HG02642 (cell line): ENCODE results near the gene S100A5.
"Not testable (repeated sequence)": the region's sequence is repeated elsewhere in the genome, so short reads cannot be mapped to it uniquely, and the experiment has no call there.

Experiments used
- ATAC-seq: cut with Tn5 transposase; IDR thresholded peaks from one replicate; pipeline ENCODE4 v1.9.1; 2021; ENCODE audit warnings: mild to moderate bottlenecking; ENCODE audit not compliant: unreplicated experiment, poor library complexity

The S100A5 gene

DNA sequence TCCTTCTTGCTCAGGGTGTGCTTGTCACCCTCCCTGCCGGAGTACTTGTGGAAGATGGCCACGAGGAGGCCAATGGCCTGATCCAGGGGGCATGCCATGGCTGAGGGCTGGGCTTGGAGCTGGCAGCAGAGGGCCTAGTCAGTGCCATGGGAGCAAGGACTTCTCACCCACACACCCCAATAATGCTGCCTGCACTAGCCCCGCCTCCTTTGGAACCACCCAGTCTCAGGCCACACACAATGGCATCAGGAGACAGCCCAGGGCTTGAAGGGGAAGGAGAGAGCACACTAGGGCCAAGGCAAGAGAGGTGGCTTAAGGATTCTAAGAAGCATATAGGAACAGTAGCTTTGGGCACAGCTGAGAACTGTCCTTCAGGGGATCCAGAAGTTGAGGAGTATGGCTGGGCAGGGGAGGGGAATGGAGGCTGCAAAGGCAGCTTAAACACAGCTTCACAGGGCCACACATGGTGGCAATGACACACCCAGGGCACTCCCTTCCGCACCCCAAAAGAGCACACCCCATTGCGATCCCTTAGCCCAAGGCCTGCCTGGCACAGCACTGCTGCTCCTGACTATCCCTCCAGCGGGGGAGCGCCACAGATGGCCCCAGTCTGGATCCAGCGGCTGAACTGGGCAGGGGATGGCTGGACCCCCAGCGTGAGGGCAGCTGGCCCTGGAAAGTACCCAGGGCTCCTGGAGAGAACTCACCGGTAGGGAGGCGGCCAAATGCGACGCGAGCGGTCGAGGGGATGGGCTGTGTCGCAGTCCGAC is 5.3 kb downstream of the S100A5 start, which contains the start of gene S100A6:
TSS of gene S100A6 (minus strand) at position 750 of the 770 bp plus-strand sequence. CDS start at position 98, 652 bp downstream.
- ATAC-seq: peak; percentile 10

DNA sequence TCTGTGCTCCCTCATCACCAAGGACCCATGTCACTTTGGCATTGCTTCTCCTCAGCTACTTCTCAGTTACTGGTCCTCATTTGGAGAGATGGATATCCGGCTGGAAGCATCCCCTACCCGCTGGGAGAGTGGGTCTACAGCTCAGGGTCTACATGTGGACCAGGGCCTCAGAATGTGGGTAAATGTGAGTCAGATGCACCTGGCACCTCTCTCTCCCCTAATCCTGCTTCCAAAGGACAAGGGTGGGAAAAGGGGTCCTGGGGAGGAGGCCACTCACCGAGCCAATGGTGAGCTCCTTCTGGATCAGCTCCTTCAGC is 5.9 kb downstream of the S100A5 start:
- no peak for ATAC-seq

DNA sequence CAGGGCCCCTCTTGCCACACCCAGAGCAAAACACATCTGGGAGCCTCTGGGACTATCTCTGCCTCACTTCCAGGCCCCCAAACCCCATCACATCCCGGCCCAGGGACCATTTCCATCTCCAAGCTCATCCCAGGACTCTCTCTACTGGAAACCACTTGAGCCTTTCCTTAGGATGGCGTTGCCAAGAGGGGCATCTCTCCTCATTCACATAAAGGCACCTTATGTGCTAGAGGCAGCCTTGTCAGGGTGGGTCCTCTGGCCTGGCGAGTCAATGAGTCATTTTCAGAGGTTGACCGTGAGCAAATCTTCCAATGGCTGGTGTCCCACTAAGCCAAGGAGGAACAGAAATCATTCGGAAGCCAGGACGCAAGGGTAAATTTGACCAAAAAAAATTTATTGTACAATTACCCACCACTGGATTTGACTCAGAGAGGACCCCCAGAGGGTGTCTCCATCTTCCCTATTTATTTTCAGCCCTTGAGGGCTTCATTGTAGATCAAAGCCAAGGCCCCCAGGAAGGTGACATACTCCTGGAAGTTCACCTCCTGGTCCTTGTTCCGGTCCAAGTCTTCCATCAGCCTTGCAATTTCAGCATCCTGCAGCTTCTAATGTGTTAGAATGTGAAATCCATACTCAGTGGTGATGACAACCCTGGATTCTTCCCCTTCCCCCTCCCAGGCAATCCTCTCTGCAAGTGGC is 6.4 kb downstream of the S100A5 start:
- ATAC-seq: no peak

DNA sequence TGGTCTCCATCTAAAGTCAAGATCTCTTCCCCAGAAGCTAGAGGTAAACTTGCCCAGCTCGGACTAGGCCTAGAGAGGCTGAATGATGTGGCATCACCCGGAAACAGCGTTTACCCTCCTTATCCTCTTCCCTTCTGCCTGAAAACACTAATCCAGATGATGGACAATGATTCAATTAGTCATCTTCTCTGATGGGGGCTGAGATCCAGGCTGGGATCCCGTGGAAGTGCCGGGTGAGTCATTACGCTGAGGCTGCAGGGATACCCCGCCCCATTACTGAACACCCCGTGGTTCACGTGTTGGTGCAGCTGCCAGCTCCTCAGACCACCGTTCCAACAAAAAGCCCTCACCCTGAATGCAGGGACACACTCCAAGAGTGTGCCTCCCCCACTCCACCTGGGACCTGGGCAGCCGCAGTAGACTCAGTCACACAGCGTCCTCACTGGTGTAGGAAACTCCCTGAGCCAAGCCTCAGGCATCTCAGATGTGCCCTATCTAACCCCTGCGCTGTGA is 7.0 kb downstream of the S100A5 start:
- no peak for ATAC-seq

DNA sequence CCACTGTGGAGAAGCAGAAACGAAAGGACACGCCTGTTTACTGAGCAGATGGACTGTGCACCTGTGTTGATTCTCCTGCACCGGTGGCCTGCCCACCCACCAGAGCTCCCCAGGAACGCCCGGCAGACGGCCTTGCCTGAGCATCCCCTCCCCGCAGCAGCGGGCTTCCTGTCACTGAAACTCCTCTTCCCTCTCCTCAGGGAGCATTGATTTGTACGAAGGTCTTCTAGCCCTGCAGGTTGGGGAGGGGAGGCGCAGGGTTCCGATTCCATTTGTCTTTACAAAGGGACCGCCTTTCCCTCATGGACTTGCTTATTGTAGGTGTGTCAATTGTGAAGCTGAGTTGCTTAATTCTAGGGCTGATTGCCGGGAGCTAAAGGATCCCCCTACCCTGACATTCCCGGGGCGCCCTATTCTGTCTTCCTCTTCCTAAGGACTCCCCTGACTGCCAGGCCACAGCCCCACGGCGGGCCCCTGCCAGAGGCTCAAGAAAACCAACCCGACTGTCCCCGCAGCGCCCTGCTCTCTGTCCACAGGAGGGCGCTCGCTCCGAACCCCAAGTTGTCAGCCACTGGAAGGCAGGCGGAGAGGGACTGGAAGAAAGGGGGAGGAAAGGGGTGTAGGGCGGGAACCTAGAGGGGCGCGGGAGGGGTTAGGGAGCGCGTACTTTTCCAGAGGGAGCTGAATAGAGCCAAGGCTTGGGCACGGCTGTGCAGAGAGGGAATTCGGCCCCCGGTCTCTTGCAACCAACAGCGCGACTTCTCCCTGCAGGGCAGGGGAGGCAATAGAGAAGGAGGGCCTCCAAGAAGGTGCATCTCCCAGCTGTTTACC is 7.8 kb downstream of the S100A5 start:
- ATAC-seq: no peak

DNA sequence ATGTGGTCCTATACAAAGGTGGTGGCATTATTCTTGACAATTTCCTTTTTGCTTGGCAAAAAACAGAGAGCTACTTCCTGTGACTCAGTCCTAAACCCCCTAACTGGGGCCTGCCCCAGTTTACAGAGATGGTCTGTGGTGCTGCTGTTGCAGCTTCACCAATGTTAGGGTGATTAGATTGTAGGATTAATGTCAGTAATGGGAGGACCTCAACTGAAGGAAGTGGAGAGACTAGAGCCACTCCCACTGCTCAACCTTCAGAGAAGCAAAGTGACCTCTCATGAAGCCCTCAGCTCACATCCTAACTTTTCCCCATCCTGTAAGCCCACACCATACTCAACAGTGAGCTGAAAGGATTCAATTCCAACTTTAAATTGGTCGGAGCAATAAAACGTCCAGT is 8.6 kb downstream of the S100A5 start:
- ATAC-seq: no peak

DNA sequence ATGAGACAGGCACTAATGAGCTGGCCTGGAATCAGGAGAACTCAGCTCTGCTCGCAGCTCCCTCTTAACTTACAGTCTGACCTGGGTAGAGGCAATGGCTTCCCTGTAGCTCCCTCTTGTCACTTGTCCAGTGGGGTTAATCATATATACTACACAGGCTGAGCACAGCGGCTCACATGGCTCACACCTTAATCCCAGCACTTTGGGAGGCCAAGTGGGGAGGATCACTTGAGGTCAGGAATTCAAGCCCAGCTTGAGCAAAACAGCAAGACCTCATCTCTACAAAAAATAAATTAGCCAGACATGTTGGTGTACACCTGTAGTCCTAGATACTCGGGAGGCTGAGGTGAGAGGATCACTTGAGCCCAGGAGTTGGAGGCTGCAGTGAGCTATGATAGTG is 9.1 kb downstream of the S100A5 start:
- no peak for ATAC-seq

DNA sequence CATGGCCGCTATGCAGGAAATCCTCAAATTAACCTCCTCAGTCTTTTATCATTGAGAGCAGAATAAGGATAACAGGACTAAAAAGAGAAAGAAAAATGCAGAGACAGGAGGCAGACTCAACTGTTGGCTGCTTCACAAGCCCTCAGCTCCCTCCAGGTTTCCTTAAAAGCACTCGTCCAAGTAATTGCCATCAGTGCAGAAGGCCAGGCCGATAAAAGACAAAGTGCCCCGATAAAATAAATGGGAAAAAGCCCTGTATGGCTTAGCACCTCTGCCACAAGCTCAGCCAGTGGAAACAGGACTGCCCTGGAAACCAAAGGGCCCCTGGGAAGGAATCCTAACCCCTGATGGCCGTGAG is 13.1 kb downstream of the S100A5 start:
- ATAC-seq: no peak

DNA sequence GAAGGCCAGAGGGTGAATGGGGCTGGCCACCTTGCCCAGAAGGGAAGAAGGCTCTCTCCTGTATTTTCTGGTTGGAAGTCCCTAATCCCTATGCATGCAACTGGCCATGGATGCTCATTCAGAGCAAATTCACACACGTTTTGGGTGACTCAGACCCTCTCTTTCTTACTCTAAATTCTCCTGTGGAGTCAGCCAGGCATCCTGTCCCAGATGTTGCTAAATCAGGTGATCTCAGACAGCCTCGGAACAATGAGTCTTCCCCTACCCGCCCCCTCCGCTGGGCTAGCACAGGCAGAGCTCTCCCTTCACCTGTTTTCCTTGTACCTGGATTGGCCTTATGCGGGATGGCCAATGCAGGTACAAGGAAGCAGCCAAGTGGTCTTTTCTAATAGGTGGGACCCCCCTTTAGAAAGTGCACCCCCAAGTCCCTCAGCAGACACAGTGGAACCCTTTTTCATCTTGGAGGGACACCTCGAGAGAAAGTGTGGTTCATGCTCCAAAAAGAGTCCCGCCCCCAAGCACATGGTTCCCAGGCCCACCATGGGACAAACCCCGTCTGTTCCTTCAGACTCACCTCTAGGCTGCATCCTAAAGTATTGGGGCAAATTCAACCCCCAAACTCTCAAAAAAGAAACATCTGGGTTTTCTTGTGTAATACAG is 13.6 kb downstream of the S100A5 start:
- no peak for ATAC-seq

DNA sequence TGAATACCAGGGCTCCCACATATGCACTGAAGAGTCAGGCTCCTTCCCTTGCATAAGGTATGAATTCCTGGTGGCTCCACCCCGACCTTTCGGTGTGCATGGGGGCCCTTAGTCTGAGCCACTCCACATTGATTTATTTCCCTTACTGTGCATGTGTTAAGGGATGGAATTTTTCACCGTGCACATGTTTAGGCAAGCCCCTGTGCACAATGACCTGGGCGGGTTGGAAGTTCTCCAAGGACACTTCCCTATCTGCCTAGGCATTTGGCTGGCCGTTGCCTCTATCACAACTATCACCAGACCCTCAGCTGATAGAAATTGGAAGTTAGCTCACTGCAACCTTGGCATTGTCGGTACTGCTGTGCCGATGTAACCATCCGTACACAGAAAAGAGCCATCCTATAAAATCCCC is 14.6 kb downstream of the S100A5 start:
- no peak for ATAC-seq

DNA sequence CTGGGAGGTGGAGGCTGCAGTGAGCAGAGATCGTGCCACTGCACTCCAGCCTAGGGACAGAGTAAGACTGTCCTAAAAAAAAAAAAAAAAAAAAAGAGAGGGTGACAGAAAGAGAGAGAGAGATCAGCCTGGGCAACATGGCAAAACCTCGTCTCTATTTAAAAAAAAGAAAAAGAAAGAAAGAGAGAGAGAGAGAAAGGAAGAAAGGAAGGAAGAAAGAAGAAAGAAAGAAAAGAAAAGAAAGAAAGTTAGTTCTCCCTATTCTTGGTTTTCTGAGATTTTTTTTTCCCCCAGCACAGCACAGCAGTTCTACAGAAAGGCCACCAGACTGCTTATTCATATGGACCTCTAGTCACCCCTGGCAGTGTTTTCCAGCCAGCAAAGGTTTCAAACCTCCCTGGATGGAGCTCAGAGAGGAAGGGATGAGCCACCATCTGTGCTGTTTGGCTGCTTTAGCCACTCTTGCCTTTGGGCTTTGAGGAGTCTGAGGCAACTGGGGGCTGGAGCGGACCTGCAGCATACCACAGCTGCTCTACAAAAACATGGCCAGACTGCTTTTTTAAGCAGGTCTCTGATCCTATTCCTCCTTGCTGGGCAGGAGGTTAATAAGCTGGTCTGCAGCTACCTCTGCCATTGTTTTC is 15.5 kb downstream of the S100A5 start:
- ATAC-seq: no peak

DNA sequence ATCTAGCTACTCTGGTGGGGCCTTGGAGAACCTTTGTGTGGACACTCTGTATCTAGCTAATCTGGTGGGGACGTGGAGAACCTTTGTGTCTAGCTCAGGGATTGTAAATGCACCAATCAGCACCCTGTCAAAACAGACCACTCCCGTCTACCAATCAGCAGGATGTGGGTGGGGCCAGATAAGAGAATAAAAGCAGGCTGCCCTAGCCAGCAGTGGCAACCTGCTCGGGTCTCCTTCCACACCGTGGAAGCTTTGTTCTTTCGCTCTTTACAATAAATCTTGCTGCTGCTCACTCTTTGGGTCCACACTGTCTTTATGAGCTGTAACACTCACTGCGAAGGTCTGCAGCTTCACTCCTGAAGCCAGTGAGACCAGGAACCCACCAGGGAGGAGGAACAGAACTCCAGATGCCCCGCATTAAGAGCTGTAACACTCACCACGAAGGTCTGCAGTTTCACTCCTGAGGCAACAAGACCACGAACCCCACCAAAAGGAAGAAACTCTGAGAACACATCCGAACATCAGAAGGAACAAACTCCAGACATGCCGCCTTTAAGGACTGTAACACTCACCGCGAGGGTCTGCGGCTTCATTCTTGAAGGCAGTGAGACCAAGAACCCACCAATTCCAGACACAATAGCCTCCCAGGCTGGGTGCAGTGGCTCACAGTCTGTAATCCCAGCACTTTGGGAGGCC is 18.2 kb downstream of the S100A5 start:
- not testable (repeated sequence) for ATAC-seq

DNA sequence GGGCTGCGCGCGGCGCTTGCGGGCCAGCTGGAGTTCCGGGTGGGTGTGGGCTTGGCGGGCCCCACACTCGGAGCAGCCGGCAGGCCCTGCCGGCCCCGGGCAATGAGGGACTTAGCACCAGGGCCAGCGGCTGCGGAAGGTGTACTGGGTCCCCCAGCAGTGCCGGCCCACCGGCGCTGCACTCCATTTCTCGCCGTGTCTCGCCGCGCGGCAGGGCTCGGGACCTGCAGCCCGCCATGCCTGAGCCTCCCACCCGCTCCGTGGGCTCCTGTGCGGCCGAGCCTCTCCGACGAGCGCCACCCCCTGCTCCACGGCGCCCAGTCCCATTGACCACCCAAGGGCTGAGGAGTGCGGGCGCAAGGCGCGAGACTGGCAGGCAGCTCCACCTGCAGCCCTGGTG is 18.9 kb downstream of the S100A5 start:
- not testable (repeated sequence) for ATAC-seq

DNA sequence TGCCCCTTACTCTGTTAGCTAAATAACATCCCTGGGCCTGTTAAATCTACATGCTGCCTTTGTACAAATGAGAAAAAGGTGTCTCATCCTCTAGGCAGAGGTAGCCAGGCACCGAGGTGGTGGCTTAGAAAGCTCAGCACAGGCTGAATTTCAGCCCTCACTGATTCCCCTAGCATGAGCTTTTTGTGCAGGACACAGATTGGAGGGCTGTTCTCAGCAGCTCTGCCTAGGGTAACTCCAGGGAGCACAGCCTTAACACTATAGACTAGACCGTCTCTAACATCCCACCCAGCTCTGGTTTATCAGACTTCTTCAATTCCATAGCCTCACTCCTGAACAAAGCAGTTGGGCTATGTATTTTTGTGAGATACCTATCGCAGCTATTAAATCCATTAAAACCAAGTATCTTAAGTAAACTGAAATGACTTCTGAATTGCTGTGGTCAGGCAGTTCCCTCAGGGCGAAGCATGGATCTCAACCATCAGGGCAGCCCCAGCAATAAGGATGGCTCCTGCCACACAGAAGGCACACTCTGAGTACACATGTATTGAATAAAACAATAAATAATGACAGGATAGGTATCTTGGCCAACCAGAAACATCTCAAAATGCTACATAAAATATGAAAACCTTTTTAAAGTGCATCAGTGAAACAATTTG is 19.8 kb downstream of the S100A5 start:
- ATAC-seq: no peak

DNA sequence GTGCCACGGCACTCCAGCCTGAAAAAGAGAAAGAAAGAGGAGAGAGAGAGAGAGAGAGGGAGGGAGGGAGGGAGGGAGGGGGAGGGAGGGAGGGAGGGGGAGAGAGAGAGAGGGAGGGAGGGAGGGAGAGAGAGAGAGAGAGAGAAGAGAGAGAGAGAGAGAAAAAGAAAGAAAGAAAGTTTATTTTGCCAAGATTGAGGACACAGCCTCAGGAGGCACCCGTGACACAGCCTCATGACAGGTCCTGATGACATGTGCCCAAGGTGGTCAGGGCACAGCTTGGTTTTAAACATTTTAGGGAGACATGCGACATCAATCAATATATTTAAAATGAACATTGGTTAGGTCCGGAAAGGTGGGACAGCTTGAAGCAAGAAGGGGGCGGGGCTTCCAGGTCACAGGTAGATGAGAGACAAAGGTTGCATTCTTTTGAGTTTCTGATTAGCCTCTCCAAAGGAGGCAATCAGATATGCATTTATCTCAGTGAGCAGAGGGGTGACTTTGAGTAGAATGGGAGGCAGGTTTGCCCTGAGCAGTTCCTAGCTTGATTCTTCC is 20.5 kb downstream of the S100A5 start:
- ATAC-seq: not testable (repeated sequence)

DNA sequence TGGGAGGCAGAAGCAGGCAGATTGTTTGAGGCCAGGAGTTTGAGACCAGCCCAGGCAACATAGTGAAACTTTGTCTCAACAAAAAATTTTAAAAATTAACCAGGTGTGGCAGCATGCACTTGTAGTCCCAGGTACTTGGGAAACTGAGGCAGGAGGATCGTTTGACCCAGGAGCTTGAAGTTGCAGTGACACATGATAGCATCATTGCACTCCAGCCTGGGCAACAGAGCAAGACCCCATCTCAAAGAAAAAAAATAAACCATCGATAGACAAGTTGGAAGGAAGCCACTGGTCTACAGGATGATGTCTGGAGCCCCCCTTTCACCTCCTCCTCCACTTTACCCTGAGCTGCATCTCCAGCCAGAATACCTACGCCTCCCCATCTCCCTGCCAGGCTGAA is 21.5 kb downstream of the S100A5 start:
- no peak for ATAC-seq

DNA sequence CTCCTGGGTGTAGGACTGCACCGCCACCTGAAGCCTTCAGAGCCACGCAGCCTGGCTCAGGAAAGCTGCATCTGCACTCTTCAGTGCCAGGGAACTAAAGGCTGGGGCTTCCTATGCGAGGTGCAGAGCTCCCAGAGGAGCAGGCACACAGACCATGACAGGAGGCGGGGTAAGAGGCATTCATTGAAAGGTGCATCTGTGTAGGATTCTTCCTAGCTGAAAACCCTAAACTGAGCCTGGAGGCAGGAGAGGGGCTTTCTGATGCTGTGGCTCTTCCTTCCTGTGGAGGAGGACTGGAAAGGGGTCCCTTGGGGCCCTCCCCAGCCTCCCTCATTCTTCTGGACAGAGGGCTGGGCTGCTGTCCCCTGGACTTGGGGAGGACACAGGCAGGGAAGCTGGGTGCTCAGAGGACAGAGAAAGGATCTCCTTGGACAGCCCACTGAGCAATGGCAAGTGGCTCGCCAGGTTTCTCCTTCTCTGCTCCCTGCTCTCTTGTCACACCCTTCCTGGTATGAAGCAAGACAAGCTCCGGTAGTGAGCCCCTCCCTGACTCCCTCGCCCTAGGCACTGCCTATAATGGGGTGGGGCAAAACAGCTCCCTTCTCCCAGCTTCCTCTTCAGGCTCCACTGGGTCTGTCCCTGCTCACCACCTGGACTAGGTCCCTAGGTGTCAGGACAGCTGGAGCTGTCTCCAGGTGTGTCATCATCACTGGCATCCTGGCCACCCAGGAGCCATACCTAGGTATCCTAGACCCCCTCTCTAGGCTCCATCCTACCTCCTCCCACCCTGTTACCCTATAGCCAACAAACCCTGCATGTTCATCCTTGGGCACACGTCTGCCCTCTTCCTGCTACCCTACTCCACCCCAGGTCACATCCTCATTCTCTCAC is 25.0 kb downstream of the S100A5 start:
- ATAC-seq: no peak

DNA sequence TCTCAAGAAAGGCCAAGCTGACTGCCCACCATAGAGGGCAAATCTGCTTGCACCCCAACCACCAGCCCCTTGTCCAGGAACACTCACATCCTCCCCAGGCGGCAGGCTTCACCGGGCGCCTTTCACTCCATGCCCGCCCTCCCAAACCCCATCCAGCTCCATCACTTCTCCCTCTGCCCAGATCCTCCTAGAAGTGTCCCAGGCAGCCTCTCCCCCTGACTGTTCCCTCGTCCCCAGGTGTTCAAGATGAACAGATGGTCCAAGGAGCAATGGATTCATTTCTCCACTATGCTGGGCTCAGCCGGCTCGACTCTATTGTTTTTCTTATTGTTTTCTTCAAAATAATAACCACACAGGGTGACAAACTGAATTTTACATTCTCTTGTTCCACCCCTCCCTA is 27.1 kb downstream of the S100A5 start:
- ATAC-seq: no peak
